Activated T-helper 1 cell treated with anti-CD3 and anti-CD28 coated beads, Interleukin-12 subunit alpha, Interleukin-12 subunit beta, Interleukin-2, Interleukin-4 antibody, amounts not matched to agents 30 ng/mL and 10 ng/mL and 1 ng/mL, durations not matched to agents 14 hours and 24 hours and 36 hours (primary cell): ENCODE results near the gene PLXNA3. TPM values are rescaled to one million over a fixed set of nuclear protein-coding genes. Genes with fewer than 3 reads are reported as not detected.

ENCODE experiments used
- DNase-seq: peaks from one replicate; pipeline ENCODE4 v3.0.0; 2021; ENCODE audit warnings: low spot score
- H3K27ac Mint-ChIP-seq: one replicate; pipeline ENCODE4 v1.8.0; 2021; ENCODE audit warnings: mild to moderate bottlenecking, mixed read lengths
- H3K27me3 Mint-ChIP-seq: one replicate; pipeline ENCODE4 v1.8.0; 2022; ENCODE audit warnings: mild to moderate bottlenecking, moderate library complexity, mixed read lengths; ENCODE audit not compliant: insufficient read depth
- H3K36me3 Mint-ChIP-seq: one replicate; pipeline ENCODE4 v1.8.0; 2021; ENCODE audit warnings: low read depth, mixed read lengths
- H3K4me1 Mint-ChIP-seq: one replicate; pipeline ENCODE4 v1.8.0; 2021; ENCODE audit warnings: low read depth, mixed read lengths
- H3K4me3 Mint-ChIP-seq: one replicate; pipeline ENCODE4 v1.8.0; 2021; ENCODE audit warnings: mild to moderate bottlenecking, moderate library complexity, mixed read lengths
- H3K9me3 Mint-ChIP-seq: one replicate; pipeline ENCODE4 v1.8.0; 2021; ENCODE audit warnings: mixed read lengths
- intact Hi-C: fragments of 100-400 bp; cut with micrococcal nuclease; formaldehyde crosslinking; loops from one replicate; pipeline ENCODE4 v1.15.1; 2024
- total RNA-seq: library from RNA; stranded (reverse); gene quantifications from 2 replicates; pipeline ENCODE4 v1.2.3, GENCODE V29; 2022

Gene PLXNA3
- 45.4 and 61.1 TPM in 2 replicates for total RNA-seq

DNA sequence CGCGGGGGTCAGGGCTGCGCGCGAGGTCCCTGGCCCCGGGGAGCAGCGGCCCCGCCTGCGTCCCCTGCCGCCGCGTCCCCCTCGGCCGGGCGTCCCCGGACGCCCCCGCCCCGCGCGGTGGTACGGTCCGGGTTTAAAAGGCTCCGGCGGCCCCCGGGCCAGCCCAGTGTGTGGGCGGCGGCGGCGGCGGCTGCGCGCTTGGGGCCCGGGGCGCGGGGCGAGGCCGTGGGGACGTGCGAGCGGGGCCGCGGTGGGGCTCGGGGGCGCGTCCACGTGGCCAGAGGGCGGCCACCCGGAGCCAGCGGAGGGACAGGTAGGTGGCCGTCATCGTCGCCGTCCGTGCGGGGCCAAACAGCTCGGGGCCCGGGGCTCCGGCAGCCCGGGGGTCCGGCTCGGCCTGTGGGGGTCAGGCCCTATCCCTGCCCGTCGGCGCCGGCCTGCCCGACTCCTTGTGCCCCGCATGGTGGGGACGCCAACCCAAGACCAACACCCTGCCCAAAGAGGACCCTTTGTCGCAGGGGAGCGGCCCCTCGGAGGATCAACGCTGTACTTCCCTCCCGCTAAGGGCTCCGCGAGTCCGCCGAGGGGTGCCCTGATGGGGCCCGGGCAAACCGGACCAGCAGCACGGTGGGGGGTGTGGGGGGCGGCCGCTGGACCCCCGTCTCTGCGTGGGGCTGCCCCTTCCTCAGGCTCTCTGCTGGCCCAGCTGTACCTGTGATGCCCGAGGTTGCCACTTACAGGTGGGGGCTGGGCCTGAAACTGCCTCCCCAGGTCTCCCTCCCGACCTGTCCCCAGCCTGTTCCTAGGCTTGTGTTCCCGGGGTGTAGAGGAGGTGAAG lies at the start of gene PLXNA3:
Gene PLXNA3 (plus strand): TSS at position 166 of the 838 bp plus-strand sequence. CDS start 1,903 bp downstream, outside the sequence.
- Mint-ChIP-seq H3K4me1 (peaks cover 5% of the 10 kb centered on the region), H3K4me3 (peak within 1 kb of the TSS; percentile 96), H3K27ac (peak within 1 kb of the TSS; percentile 94), H3K27me3 (no peaks in the 10 kb centered on the region), H3K36me3 (peaks cover 9% of the 10 kb centered on the region), H3K9me3 (no peaks in the 10 kb centered on the region)
- DNase-seq, result peak; percentile 38
- intact Hi-C loops, result no loop called here

DNA sequence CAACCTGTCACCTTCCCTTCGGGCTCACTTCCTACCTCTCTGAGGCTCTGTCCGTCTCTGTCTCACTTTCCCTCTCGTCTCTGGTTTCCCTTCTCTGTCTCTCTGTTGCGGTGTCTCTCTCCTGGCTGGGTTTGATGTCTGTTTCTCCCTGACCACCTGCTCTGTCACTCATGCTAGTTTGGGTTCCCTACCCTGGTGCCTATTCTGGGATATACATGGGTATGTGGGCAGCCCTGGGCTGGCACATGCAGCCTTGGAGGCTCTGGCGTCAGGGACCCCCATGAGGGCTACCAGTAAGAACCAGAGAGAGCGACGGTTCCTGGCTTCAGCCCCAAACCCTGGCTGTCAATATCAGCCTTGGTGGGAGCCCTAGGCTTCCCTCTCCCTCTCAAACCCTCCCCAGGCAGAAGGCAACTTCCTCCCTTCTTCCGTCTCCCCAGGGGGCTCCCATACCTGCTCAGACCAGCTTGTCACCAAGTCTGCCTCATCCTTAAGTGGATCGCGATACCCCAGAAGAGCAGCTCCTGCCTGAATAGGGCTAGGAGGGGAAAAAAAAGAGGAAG lies 49.3 kb upstream of the PLXNA3 start:
- no peak for DNase-seq
- Mint-ChIP-seq H3K4me3 (peak overlapping the region; percentile 75), H3K27me3 (no peaks in the 10 kb centered on the region), H3K27ac (peak overlapping the region; percentile 44), H3K4me1 (peaks cover 12% of the 10 kb centered on the region), H3K36me3 (peaks cover 6% of the 10 kb centered on the region), H3K9me3 (no peaks in the 10 kb centered on the region)
- intact Hi-C loops, result no loop called here

DNA sequence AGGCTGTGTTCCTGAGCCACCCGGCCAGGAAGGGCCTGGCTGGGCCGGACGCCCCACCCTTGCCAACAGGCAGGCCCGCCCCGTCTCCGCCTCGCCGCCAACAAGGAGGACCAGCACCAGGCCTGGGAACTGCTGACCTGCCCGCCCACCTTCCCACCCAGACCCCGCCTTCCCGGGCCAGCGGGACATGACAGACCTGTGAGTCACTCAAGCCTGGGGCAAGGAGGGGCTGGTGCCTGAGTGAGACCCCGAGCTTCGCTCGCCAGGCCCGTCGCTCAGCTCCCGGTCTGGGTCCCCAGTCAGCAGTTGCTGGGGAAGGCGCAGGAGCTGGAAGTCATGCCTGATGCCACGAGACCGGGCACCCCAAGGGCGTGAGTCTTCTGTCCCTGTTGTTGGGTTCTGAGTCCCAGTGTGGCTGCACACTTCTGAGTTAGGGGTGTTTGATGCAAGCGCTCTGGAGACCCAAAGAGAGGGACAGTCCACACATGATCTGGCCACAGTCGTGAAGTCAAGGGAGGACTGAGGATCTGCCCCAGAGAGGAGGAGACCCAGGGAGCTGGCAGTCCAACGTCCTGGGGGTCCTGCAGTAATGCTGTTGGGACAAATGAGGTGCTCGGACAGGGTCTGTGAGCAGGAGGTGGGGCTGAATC lies 48.7 kb upstream of the PLXNA3 start, which contains the start of gene DNASE1L1:
Gene DNASE1L1 (minus strand): TSS at position 33 of the 650 bp plus-strand sequence. CDS start 3,686 bp downstream, outside the sequence.
- Mint-ChIP-seq H3K9me3 (no peaks in the 10 kb centered on the region), H3K27ac (peak within 1 kb of the TSS; percentile 44), H3K4me1 (peaks cover 12% of the 10 kb centered on the region), H3K36me3 (peaks cover 6% of the 10 kb centered on the region), H3K27me3 (no peaks in the 10 kb centered on the region), H3K4me3 (peak within 1 kb of the TSS; percentile 75)
- no peak for DNase-seq
- intact Hi-C loops, result no loop called here

- Mint-ChIP-seq H3K4me1 (peaks cover 12% of the 10 kb centered on the region), H3K27me3 (no peaks in the 10 kb centered on the region), H3K27ac (peak overlapping the region; percentile 86), H3K9me3 (no peaks in the 10 kb centered on the region), H3K4me3 (peak overlapping the region; percentile 83), H3K36me3 (peaks cover 10% of the 10 kb centered on the region)
- peak; percentile 40 for DNase-seq
- intact Hi-C loops, result loop anchor here (1.0 to 5.0 kb wide), 6 partner anchors 16 to 315 kb away; partner anchors contain the start of genes ATP6AP1, LAGE3, MECP2 and SLC10A3
Observed at GRCh38 chrX:154411981-154412340, 46.1 kb upstream of the PLXNA3 start.

DNA sequence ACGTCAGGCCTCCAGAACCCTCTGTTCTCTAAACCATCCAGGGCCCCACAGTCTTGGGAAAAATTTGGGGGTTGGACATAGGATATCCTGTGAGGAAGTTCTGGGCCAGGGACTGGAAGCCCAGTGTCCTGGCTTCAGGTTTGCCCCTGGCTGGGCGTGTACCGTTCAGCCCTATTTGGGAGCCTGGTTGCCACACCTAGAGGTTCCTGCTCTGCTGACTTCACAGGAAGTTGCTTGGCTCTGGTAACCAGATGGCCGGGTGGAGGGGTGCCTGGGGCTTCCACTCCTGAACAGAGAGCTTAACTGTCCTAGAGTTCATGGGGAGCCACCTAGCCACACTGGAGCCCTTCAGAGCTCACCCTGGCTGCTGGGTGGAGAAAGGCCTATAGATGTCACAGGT lies 45.6 kb upstream of the PLXNA3 start:
- H3K27ac Mint-ChIP-seq, result peak overlapping the region; percentile 86
- intact Hi-C loops, result loop anchor here (1.0 to 5.0 kb wide), 4 partner anchors 16 to 315 kb away; partner anchors contain the start of genes ATP6AP1, LAGE3 and MECP2
- no peaks in the 10 kb centered on the region for H3K9me3 Mint-ChIP-seq
- peaks cover 12% of the 10 kb centered on the region for H3K4me1 Mint-ChIP-seq
- peak overlapping the region; percentile 83 for H3K4me3 Mint-ChIP-seq
- peaks cover 10% of the 10 kb centered on the region for H3K36me3 Mint-ChIP-seq
- no peaks in the 10 kb centered on the region for H3K27me3 Mint-ChIP-seq
- no peak for DNase-seq

GRCh38 chrX:154413142-154413541 lies 44.9 kb upstream of the PLXNA3 start:
- Mint-ChIP-seq H3K4me3 (peak overlapping the region; percentile 83), H3K4me1 (peaks cover 12% of the 10 kb centered on the region), H3K9me3 (no peaks in the 10 kb centered on the region), H3K27me3 (no peaks in the 10 kb centered on the region), H3K27ac (peak overlapping the region; percentile 86), H3K36me3 (peaks cover 10% of the 10 kb centered on the region)
- no peak for DNase-seq
- intact Hi-C loops, result loop anchor here (5.0 kb wide), 2 partner anchors 64 to 316 kb away; partner anchors contain the start of genes LAGE3 and MECP2

DNA sequence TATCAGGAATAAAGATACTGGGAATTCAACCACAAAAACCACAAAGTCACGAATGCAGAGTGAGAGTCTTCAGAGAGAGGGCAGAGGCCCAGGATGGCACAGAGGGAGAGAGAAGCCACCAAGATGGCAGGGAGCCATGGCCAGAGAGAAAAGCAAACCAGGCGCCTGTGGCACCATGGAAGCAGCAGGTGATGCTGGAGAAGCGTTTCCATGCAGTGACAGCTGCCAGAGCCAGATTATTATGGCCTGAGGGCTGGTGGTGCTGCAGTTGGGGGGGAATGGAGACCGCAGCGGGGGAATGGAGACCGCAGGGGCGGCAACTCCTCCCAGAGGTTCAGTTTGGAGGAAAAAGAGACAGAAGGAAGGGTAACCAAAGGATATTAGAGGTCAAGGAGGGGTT lies 40.9 kb upstream of the PLXNA3 start:
- no peak overlapping the region for H3K27ac Mint-ChIP-seq
- DNase-seq, result no peak
- intact Hi-C loops, result no loop called here
- no peaks in the 10 kb centered on the region for H3K9me3 Mint-ChIP-seq
- no peaks in the 10 kb centered on the region for H3K27me3 Mint-ChIP-seq
- peaks cover 5% of the 10 kb centered on the region for H3K4me1 Mint-ChIP-seq
- no peak overlapping the region for H3K4me3 Mint-ChIP-seq
- peaks cover 10% of the 10 kb centered on the region for H3K36me3 Mint-ChIP-seq

DNA sequence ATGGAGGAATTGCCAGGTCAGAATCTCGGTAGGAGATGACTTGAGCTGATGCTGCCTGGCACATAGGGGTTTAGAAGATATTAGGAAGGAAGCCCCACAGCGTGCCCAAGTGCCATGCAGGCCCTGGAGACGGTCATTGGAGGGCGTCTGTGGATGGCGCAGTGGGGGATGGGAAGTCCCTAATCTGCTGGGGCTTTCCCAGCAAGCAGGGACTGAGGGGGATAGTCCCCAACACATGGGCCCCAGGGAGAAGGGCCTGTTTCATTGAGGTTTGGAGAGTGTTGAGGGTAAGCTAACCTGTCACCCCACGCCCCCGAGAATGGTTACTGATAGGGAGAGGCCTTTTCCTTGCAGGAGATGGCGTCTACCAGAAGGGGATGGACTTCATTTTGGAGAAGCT lies 38.9 kb upstream of the PLXNA3 start:
- DNase-seq, result no peak
- Mint-ChIP-seq H3K27me3 (no peaks in the 10 kb centered on the region), H3K4me3 (no peak overlapping the region), H3K9me3 (no peaks in the 10 kb centered on the region), H3K36me3 (peaks cover 8% of the 10 kb centered on the region), H3K27ac (no peak overlapping the region), H3K4me1 (no peaks in the 10 kb centered on the region)
- intact Hi-C loops, result no loop called here

DNA sequence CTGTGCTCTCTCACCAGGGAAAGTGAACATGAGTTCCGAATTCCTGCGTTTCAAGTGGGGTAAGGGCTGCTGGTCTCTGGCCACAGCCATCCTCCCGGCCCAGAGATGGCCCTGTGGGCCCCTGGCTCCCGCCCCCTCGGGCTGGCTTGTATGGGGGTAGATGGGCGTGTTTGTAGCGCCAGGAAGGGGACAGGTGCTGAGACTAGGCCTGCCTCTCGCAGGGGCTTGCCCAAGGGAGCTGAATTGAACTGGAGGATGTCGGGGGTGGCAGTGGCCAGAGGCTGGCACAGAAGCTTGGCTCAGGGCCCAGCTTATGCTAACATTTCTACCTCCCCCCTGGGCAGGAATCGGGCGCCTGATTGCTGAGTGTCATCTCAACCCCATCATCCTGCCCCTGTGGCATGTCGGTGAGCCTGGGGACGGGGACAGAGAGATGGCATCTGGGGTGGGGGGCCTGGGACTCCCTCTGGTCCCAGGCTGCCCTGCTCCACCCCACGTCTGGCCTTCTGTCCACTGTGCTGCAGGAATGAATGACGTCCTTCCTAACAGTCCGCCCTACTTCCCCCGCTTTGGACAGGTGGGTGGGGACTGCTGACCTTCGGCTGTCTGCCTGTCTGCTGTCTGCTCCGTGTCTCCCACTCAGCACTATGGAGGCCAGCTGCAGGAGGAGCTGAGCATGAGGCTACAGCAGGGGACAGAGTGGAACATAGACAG lies 38.2 kb upstream of the PLXNA3 start:
- Mint-ChIP-seq H3K36me3 (peaks cover 8% of the 10 kb centered on the region), H3K9me3 (no peaks in the 10 kb centered on the region), H3K4me3 (no peak overlapping the region), H3K27ac (no peak overlapping the region), H3K4me1 (no peaks in the 10 kb centered on the region), H3K27me3 (no peaks in the 10 kb centered on the region)
- no peak for DNase-seq
- intact Hi-C loops, result no loop called here

DNA sequence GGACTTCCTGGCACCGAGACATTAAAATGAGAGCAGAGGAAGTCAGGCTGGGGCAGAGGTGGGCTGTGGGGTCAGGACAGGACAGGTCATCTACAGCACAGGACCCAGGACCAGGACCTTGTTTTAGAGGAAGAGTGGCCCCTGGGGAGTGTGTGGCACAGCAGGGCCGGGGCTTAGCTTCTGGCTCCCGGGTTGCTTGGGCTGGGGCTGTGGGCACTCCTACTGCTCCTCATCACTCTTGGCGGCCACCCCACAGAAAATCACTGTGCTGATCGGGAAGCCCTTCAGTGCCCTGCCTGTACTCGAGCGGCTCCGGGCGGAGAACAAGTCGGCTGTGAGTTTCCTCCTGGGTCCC lies 37.7 kb upstream of the PLXNA3 start:
- no peak for DNase-seq
- no peak overlapping the region for H3K4me3 Mint-ChIP-seq
- no peaks in the 10 kb centered on the region for H3K9me3 Mint-ChIP-seq
- intact Hi-C loops, result no loop called here
- H3K36me3 Mint-ChIP-seq, result peaks cover 5% of the 10 kb centered on the region
- no peaks in the 10 kb centered on the region for H3K27me3 Mint-ChIP-seq
- no peaks in the 10 kb centered on the region for H3K4me1 Mint-ChIP-seq
- H3K27ac Mint-ChIP-seq, result no peak overlapping the region

DNA sequence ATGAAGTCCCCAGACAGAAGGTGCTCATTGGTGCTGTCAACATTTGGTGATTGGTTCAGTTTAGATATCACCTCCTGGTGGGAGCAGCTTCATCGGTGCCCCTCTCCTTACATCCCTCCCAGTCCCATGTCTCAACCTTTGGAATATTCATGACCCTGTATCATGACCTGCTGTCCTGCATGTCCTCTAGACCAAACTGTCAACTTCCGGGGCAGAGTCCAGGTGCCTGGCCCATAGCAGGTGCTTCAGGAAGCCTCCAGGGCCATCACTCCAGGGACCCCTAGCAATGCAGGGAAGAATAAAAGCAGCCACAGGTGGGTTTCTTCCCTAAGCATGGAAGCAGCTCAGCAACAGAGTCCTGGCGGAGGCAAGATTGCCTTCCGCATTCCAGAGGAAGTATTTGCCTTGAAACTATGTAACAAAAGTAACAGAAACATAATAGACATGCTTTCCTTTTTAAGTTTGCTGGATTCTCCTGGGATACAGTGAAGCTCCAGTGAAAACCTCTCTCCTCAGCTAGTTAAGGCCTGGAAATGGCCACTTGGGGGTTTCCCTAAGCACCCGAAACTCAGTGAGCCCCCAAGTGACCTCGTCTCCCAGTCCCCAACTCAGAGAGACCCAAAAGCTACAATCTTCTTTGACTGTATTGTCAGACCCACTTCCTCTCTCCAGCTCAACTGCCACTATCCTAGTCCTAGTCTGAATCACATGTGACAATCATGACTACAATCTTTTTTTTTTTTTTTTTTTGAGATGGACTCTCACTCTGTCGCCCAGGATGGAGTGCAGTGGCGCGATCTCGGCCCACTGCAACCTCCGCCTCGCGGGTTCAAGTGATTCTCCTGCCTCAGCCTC lies 30.9 kb upstream of the PLXNA3 start:
- no peak overlapping the region for H3K4me3 Mint-ChIP-seq
- intact Hi-C loops, result no loop called here

More for the DNA sequence above, 30.9 kb upstream of the PLXNA3 start:
- Mint-ChIP-seq H3K9me3 (no peaks in the 10 kb centered on the region), H3K4me1 (peaks cover 22% of the 10 kb centered on the region), H3K27me3 (no peaks in the 10 kb centered on the region), H3K27ac (no peak overlapping the region), H3K36me3 (peaks cover 7% of the 10 kb centered on the region)
- no peak for DNase-seq
